Suppressor macrophage treated with lipopolysaccharide for 4 hours (primary cell): Measurements from ENCODE around the gene RGPD6.
"Not testable (repeated sequence)": the region's sequence is repeated elsewhere in the genome, so short reads cannot be mapped to it uniquely, and the experiment has no call there.

Experiments used
- DNase-seq: peaks from one replicate; pipeline ENCODE4 v3.0.0-alpha.2; 2020

RGPD6 gene

GRCh38 chr2:110480084-110480483 lies 96.9 kb downstream of the RGPD6 start:
- not testable (repeated sequence) for DNase-seq

GRCh38 chr2:110477370-110477769 lies 99.7 kb downstream of the RGPD6 start:
- not testable (repeated sequence) for DNase-seq

GRCh38 chr2:110476952-110477351 lies 100.1 kb downstream of the RGPD6 start:
- DNase-seq = not testable (repeated sequence)

DNA sequence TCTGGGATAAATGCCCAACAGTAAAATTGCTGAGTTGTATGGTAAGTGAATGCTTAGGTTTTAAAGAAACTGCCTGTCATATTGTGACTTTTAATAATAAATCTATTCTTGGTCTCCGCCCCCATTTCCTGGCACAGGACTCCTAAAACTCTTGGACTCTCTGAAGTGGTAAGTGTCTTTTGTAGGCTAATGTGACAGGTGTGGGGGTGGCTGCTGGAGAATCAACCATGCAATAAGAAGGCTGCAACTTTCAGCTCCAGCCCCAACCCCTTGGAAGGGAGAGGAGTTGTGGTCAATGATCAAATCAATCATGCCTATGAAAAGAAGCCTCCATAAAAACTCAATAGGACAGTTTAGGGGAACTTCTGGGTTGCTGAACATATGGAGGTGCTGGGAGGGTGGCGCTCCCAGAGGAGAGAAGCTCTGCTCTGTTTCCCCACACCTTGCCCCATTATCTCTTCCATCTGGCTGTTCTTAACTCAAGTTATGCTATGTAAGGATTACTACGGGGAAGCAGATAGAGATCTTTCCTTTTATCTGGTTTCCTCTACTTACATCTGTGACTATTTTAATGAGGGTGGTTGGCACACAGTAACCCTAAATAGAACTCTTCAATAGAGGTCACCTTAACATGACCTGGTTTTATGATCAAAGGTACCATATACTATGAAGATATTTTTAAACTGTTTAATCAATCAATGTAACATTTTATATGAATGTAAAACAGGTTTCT lies 101.2 kb downstream of the RGPD6 start:
- not testable (repeated sequence) for DNase-seq

DNA sequence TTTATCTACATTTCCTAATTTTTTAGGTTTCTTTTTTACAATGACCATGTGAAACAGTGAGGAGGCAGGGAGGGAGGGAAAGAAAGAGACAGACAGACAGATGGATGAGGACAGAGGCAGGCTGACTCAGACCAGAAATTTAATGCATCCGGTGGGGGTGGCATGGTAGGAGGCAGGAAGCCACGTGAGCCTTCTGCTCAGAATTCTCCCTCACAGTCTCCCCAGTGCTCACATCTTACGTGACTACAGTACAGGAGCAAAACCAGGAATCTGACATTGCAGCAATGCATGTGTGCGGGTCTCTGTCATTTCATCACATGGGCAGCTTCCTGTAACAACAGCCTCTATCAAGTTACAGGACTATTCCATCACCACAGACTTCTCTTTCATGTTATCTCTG lies 102.1 kb downstream of the RGPD6 start:
- DNase-seq = not testable (repeated sequence)

- DNase-seq = not testable (repeated sequence)
Observed at GRCh38 chr2:110473059-110473358, 104.0 kb downstream of the RGPD6 start.

- DNase-seq = not testable (repeated sequence)
Observed at GRCh38 chr2:110472171-110473058, 104.6 kb downstream of the RGPD6 start, which contains the start of gene LIMS4. Gene LIMS4 (minus strand): TSS chr2:110472816. CDS start chr2:110472778, 38 bp downstream.

GRCh38 chr2:110468921-110469320 lies 108.1 kb downstream of the RGPD6 start:
- DNase-seq = not testable (repeated sequence)

GRCh38 chr2:110465312-110465711 lies 111.7 kb downstream of the RGPD6 start:
- not testable (repeated sequence) for DNase-seq
